Measurements from ENCODE around the gene CCNB2.
"Not testable (repeated sequence)": the region's sequence is repeated elsewhere in the genome, so short reads cannot be mapped to it uniquely, and the experiment has no call there.

Gene CCNB2

DNA sequence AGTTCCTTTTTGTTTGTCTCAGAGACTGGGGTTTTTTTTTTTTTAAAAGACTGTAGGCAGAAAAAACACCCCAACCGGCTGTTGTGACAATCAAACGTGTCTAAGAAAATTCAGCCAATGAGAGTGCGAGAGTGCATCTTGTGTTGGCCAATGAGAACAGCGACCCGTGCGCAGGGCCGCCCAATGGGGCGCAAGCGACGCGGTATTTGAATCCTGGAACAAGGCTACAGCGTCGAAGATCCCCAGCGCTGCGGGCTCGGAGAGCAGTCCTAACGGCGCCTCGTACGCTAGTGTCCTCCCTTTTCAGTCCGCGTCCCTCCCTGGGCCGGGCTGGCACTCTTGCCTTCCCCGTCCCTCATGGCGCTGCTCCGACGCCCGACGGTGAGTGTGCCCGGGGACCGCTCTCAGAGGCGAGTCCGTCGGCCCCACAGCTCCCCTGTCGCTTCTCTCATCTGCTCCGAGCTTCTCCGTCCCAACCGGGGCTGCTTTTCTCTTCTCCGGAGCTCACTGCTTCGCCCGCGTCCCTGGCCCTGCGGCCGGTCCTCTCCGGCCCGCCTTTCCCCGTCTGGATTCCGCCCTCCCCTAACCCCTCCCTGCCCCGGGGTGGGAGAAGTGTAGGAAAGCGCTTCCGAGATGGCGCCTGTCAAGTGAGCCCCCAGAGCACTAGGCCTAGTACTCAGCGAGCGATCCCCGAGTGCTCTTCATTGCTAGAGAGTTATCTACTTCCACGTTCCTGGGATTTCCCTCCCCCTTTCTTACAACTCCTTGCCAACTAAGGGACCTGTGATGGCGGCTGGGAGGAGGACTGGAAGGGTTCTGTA, at the start of gene CCNB2:
Gene CCNB2, plus strand, starts transcription at position 235 of the 821 bp plus-strand sequence. Its CDS starts 123 bp downstream, at position 358.
- DNase-seq = peak; percentile 94

DNA sequence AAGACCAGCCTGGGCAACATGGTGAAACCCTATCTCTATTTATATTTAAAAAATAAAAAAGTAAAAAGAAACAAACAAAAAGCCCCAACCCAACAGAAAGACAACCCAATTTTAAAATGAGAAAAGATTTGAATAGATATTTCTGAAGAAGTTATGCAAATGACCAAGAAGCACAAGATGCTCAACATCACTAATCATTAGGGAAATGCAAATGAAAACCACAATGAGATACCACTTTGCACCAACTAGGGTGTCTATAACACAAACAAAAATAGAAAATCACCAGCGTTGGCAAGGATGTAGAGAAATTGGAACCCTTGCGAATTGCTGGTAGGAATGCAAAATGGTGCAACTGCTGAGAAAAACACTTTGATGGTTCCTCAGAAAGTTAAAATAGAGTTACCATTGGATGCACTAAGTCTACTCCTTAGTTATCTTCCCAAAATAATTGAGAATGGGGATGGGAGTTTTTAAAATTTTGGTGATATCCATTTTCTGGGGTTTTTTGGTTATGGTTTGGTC, 45.8 kb upstream of the CCNB2 start:
- DNase-seq = no peak

DNA sequence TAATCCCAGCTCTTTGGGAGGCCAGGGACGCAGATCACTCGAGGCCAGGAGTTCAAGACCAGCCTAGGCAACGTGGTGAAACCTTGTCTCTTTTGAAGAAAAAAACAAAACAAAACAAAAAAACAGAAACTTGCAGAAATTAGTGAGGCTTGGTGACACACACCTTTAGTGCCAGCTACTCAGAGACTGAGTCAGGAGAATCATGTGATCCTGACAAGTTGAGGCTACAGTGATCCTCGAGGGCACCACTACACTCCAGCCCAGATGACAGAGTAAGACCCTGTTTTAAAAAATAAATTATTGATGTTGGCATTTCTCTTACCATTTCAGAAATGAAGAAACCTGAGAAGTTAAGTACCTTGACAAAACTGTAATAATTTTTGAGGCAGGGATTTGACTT, 44.6 kb upstream of the CCNB2 start:
- no peak for DNase-seq

DNA sequence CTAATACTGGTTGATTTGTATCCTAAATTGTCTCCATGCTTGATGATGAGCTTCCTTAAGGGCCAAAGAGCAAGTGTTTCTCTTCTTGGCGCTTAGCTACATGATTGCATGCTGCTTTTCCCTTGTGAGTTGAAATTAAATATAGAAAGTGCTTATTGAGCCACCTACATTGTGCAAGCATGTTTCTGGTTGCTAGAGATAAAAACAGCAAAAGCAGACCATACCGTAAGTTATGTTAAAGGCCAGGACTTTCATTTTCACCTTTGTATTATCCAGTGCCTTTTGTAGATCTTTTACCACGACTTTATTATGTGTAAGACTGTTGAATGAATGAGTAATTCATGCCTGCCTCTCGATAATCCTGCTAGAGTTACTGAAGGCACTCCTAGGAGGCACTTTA, 41.9 kb upstream of the CCNB2 start:
- no peak for DNase-seq

DNA sequence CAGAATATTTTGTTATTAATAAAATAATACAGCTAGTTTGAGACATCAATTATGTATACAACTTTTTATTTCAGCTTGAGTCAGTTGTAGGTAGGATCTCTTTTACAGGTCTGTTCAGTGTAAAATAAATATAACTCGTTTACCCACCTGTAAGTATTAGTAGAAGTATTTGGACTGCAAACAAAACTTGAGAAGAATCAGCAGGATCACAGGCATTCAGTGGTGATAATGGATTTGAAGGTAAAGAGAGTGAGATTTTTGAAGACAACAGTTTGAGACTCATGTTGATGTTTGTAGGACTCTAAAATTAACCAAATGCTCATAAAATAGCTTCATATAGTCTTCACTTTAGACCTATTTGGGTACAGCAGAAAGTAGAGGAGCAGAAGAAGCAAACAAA, 35.5 kb upstream of the CCNB2 start:
- no peak for DNase-seq

DNA sequence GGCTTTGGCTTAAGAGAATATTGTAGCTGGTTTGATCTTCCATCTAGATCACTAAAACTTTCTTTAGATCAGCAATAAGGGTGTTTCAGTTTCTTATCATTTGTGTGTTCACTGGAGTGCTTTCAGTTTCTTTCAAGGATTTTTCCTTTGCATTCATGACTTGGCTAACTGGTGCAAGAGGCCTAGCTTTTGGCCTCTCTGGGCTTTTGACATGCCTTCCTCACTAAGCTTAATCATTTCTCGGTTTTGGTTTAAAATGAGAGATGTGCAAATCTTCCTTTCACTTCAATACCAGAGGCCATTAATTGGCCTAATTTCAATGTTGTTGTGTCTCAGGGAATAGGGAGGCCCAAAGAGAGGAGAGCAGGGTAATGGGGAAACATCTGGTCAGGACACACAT, 30.3 kb upstream of the CCNB2 start:
- DNase-seq = peak; percentile 45

DNA sequence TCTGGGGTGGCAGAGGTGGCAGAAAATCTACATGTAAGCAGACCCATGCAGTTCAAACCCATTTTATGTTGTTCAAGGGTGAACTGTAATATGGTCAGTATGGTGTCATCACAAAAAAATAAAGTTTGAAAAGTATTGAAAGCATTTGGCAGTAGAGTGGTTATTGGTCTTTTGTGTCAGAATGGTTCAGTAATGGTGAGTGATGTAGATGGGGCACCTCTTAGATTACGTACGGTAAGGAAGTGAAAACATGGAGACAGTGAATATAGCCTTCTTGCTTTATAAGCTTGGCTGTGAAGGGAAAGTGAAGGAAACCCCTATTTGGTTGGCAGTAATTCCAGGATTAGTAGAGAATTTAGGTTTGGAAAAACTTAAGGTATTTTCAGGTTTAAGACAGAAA, 17.2 kb upstream of the CCNB2 start:
- no peak for DNase-seq

DNA sequence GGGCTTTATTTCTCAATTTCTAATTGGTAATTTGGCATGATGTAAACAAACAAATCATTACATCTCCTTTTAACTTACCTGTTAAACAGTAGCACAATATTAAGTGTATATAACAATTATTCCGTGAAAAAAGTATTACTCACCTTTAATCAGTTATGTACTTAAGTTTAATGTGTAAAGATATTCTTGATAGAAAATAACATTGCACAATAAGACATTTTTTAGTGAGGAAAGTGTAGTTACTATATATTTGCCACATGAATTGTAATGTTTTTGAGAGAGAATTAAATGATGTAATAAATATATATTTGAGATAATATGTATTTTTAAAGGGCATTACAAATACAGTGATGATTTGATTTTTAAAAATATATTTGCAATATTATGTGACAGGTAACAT, 10.9 kb upstream of the CCNB2 start:
- no peak for DNase-seq

DNA sequence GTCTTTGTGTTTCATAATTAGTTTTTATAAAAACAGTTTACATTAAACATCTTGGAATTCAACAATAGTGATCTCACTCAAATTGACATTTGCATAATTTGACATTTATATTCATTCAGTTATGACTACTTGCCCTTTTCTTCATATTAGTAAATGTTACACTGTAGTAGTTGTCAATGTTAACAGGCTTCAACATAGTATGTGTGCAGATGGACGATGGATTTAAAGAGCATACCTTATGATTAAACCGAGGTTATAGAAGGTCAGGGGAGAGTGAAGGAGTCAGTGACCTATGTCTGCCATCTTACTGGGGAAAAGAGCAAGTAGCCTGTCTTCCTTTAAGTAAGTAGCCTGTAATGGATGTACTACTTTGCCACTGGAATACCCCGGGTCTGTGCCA, 8.5 kb upstream of the CCNB2 start:
- no peak for DNase-seq

DNA sequence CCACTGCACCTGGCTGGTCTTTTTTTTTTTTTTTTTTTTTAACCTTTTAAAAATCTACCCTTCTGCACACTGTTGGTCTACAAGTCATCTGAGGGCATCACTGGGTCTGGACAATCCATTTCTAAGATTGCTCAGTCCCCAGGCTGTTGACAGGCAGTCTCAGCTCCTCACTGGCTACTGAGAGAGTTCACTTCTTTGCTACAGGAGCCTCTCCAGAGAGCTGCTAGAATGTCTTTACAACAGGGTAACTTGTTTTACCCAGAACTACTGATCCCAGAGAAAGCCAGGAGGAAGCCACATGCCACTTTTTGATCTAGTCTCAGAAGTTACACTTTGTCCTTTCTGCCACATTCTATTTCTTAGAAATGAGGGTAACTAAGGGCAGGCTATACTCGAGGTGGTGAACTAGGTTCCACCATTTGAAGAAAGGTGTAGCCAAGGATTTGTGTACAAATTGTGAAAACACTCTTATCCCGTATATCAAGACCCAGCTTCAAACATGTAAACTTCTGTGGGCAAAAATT, 5.7 kb upstream of the CCNB2 start:
- DNase-seq = no peak

DNA sequence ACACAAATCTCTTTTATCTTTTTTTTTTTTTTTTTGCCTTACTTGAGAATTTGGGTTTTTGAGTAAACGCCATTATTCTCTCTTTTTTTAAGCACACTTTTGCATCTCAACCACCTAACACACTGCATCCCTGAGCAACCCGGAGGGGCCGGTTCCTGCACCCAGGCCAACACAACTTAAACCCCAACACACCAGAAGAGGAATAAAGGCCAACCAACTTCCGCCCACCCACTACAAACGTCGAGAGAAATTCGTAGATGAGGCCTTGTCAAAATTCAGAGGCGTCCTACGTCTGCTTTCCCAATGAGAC, 389 bp upstream of the CCNB2 start:
- no peak for DNase-seq

DNA sequence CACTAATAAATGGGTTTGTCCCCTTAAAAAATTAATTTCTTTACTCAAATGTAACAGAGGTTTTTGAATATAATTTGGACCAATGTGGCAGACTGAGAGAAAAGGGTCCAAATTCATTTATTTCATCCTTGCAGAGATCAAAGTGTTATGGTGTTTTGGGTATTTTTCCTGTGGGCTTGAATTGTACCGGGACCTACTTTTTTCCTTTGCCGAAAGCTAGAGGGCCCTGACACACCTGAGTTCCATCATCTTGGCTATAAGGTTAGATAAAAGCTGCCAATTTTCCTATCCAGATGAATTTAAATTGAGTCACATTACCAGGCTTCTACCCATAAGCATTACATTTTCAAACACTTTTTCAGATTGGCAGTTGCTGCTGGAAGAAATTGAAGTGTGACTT, 908 bp downstream of the CCNB2 start:
- DNase-seq = peak; percentile 14

DNA sequence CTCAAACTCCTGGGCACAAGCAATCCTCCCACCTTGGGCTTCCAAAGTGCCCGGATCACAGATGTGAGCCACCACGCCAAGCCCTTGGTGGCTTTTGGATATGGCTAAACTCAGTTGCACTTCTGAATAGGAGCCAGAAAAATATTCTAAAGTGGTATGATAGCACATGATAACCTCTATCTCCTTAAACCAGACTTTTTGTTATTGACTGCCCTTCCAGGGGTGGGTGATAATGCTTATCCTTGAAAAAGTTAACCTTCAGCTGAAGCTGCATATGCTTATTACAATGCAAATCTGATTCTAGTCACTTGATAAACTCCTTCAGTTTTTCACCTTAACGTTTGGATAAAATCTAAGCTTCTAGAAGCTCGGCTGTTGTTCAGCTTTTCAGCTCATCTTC, 6.3 kb downstream of the CCNB2 start:
- no peak for DNase-seq

DNA sequence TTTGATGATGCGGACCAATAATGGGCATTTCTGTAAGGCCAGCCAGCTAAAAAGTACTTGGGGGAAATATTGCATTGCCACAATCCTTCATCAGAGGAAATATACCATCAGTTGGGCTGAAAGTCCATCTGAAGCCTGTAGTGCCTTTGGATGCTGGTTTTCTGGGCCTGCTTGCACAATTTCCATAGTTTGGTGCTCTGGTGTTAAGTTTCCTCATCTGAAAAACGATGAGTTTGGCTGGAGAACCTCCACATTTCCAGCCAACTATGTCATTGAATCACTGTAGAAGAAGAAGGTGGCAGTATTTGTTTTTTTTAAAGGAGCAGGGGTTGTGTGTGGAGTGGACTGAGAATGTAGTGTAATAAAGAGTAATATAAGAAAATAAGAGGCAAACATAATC, 10.1 kb downstream of the CCNB2 start:
- DNase-seq = no peak

DNA sequence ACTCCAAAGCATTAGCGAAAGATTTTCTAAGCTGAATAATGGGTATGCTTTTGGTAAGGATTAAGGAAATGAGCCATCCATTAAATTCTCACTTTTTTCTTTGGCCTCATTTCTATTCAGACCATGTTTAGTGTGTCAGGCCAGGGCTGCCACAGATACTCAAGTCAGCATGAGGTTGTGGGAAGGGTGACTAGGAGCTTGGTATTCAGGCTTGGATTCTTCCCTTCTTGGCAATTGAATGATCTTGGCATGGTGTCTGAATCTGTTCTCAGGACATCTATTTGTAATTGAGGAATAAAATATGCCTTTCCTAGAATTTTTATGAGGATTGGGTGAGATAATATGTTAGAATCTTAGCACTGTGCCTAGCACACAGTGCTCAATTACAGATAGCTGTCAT, 11.2 kb downstream of the CCNB2 start:
- DNase-seq = no peak

DNA sequence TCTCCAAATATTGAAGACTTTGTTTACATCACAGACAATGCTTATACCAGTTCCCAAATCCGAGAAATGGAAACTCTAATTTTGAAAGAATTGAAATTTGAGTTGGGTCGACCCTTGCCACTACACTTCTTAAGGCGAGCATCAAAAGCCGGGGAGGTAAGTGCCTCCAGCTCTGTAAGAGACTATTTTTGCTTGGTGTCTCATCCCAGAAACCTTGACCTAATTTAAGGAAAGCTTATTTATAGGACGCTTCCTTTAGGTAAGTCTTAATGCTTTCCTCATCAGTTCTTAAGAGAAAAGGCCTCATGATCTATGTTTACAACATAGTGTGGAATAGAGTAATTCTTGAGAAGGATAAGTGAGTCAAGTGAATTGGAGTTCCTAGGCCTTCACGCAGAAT, 11.8 kb downstream of the CCNB2 start:
- no peak for DNase-seq

DNA sequence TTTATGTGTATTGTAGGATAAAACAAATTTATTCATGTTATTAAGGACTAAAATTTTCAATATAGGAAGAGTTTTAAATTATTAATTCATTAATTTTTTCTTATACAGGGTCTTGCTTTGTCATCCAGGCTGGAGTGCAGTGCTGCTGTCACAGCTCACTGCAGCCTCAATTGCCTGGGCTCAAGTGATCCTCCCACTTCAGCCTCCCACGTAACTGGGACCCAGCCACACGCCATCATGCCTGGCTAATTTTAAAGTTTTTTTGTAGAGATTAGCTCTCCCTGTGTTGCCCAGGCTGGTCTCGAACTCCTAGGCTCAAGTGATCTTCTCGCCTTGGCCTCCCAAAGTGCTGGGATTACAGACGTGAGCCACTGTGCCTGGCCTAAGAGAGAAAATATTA, 14.7 kb downstream of the CCNB2 start:
- DNase-seq = no peak

DNA sequence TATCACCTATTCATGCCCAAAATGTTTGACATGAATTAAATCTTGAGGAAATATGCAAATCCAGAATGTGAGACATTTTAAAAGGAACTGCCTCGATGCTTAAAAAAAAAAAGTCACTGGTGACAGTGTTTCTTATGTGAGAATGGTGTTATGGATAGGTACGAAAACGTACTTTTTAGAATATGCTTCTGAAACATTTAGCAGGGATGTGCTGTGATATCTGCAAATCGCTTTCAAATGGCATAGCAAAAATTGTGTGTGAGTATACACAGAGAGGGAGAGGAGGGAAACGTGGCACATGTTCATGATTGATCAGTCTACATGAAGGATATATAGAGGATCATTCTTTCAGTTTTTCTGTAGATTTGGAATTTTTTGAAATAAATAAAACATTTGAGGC, 16.0 kb downstream of the CCNB2 start:
- DNase-seq = no peak

DNA sequence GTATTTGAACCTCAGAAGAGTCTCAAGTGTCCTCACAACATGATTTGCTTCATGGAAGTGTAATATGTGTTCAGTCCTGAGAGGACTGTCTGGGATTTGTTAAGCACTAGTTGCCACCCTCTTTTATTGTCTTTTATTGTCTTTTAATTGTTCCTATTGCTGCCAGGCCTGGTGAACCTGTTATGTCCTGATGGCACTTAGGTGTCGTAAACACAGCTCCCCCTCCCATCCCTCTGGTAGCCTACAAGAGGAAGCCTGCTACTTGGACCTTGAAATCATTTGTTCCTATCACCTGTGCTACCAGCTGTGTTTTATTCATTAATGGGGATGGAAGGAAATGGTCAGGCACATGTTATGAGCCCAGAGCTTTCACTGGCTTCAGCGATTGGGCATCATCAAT, 19.3 kb downstream of the CCNB2 start:
- no peak for DNase-seq

DNA sequence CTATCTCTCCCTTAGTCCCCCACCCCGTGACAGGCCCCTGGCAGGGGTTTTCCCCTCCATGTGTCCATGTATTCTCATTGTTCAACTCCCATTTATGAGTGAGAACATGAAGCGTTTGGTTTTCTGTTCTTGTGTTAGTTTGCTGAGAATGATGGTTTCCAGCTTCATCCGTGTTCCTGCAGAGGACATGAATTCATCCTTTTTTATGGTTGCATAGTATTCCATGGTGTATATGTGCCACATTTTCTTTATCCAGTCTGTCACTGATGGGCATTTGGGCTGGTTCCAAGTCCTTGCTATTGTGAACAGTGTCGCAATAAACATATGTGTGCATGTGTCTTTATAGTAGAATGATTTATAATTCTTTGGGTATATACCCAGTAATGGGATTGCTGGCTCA, 20.7 kb downstream of the CCNB2 start:
- DNase-seq = not testable (repeated sequence)

DNA sequence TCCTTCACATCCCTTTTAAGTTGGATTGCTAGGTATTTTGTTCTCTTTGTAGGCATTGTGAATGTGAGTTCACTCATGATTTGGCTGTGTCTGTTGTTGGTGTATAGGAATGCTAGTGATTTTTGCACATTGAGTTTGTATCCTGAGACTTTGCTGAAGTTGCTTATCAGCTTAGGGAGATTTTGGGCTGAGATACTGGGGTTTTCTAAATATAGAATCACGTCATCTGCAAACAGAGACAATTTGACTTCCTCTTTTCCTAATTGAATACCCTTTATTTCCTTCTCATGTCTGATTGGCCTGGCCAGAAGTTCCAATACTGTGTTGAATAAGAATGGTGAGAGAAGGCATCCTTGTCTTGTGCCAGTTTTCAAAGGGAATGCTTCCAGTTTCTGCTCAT, 22.3 kb downstream of the CCNB2 start:
- DNase-seq = not testable (repeated sequence)

DNA sequence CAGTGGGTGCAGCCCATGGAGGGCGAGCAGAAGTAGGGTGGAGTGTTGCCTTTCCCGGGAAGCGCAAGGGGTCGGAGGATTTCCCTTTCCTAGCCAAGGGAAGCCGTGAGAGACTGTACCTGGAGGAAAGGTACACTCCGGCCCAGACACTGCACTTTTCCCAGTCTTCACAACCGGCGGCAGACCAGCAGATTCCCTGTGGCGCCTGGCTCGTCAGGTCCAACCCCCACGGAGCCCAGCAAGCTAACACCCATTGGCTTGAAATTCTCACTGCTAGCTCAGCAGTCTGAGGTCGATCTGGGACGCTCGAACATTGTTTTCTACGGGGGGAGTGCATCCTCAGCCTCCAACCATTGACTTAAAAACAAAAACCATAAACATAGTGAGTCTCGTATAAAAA, 26.5 kb downstream of the CCNB2 start:
- DNase-seq = no peak

DNA sequence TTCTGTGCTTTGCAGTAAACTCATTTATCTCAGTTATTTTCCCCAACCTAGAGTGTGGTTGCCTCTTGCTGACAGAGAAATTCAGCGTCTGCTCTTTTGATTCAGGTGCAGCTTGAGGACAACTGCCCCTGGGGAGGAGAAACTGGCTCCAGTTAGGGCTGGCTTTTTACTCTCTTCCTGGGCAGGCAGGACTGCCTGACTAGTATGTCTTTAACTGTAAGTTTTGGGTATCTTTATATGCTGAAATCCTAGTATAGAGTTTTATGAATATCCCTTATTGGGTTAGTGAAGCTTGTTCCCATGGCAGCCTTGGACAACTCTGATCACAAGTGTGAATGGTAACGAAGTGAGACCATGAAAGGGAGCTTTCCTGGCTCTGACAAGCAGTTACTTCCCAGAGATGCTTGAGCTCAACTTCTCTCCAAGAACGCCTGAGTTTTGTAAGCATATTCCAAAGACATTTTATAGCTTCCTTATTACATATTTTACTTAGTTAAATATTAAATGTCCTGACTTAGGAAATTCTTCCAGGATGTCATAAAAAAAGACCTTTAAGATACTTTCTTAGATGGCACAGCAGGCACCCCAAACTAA, 27.1 kb downstream of the CCNB2 start:
- no peak for DNase-seq

DNA sequence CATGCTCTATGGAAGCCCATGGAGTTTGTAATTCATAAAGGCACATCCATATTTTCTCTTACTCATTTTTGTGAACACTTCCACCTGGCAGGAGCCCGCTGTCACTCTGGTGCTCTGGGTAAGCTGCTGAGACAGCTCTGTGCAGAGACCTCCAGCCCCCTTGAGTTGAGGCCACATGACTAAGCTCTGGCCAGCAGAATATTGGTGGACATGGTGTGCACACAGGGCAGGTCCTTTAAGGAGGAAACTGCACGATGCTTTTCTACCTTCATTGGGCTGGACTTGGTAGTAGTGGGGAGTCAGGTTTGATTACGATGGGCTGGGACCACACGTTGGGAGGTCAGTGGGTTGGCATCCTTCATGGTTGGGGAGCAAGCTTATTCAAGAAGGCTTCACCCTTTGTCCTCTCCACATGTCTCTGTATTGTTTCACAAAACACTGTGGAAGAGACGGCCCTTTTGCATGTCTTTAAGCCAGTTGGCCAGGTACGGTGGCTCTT, 29.0 kb downstream of the CCNB2 start:
- DNase-seq = no peak

Data from activated CD4-positive, alpha-beta T cell treated with anti-CD3 and anti-CD28 coated beads, Interleukin-10, Interleukin-2, amounts not matched to agents 100 ng/mL and 50 ng/mL, durations not matched to agents 16 hours and 8 hours (primary cell).